Neural cell (in vitro differentiated cells): ENCODE measurements around the gene OR51A7. TPM values are rescaled to one million over a fixed set of nuclear protein-coding genes. Genes with fewer than 3 reads are reported as not detected.
"Not testable (repeated sequence)": the region's sequence is repeated elsewhere in the genome, so short reads cannot be mapped to it uniquely, and the experiment has no call there.

Experiments
- H2AFZ ChIP-seq: fragments of 200-600, 300-800 bp; sonication (generic), shearing (Covaris generic); 2 replicates; pipeline ENCODE4 v1.6.0; 2014; ENCODE audit warnings: low read depth, mild to moderate bottlenecking, antibody characterized with exemption, low read length, moderate library complexity
- H3F3A ChIP-seq: fragments of 200-600 bp; shearing (Covaris generic); 2 replicates; pipeline ENCODE4 v1.6.1; 2016; ENCODE audit warnings: mild to moderate bottlenecking, moderate library complexity, mixed read lengths, antibody characterized with exemption, low read length; ENCODE audit not compliant: insufficient read depth, poor library complexity, severe bottlenecking
- H3K27ac ChIP-seq: fragments of 200-600, 300-800 bp; sonication (generic), shearing (Covaris generic); 2 replicates; pipeline ENCODE4 v1.5.1; 2014; ENCODE audit warnings: mild to moderate bottlenecking, low read length, moderate library complexity
- H3K27me3 ChIP-seq: fragments of 300-800, 200-600 bp; sonication (generic), shearing (Covaris generic); 2 replicates; pipeline ENCODE4 v1.6.0; 2014; ENCODE audit warnings: mild to moderate bottlenecking, low read depth, low read length, moderate library complexity; ENCODE audit not compliant: insufficient read depth
- H3K36me3 ChIP-seq: fragments of 300-800, 200-600 bp; sonication (generic), shearing (Covaris generic); 2 replicates; pipeline ENCODE4 v1.5.1; 2014; ENCODE audit warnings: mild to moderate bottlenecking, antibody characterized with exemption, low read length, moderate library complexity; ENCODE audit not compliant: insufficient read depth
- H3K4me2 ChIP-seq: fragments of 300-800, 200-600 bp; sonication (generic), shearing (Covaris generic); 2 replicates; pipeline ENCODE4 v1.6.0; 2014; ENCODE audit warnings: mild to moderate bottlenecking, low read length
- H3K4me3 ChIP-seq: fragments of 300-800, 200-600 bp; sonication (generic), shearing (Covaris generic); 2 replicates; pipeline ENCODE4 v1.5.1; 2014; ENCODE audit warnings: mild to moderate bottlenecking, low read length, moderate library complexity
- H3K79me2 ChIP-seq: fragments of 200-600 bp; shearing (Covaris generic); replicated peaks from 2 replicates; pipeline ENCODE4 v1.6.0; 2014; ENCODE audit warnings: mild to moderate bottlenecking, low read length, moderate library complexity; ENCODE audit not compliant: insufficient read depth
- H3K9ac ChIP-seq: fragments of 300-800, 200-600 bp; sonication (generic), shearing (Covaris generic); 2 replicates; pipeline ENCODE4 v1.6.1; 2016; ENCODE audit warnings: mild to moderate bottlenecking, low read length, mixed read lengths
- H3K9me2 ChIP-seq: fragments of 200-600 bp; shearing (Covaris generic); 2 replicates; pipeline ENCODE4 v1.6.1; 2016; ENCODE audit warnings: mild to moderate bottlenecking, low read length, mixed read lengths; ENCODE audit not compliant: insufficient read depth
- H3K9me3 ChIP-seq: fragments of 200-600, 300-800 bp; sonication (generic), shearing (Covaris generic); 2 replicates; pipeline ENCODE4 v1.6.1; 2016; ENCODE audit warnings: mild to moderate bottlenecking, mixed run types, low read length, moderate library complexity, mixed read lengths
- H4K20me1 ChIP-seq: fragments of 200-600 bp; shearing (Covaris generic); 2 replicates; pipeline ENCODE4 v1.6.1; 2016; ENCODE audit warnings: mild to moderate bottlenecking, mixed run types; ENCODE audit not compliant: insufficient read depth
- CTCF ChIP-seq: fragments of 450-650 bp; IDR thresholded peaks from 2 replicates; pipeline ENCODE4 v1.5.1; 2014; ENCODE audit warnings: antibody characterized with exemption, mild to moderate bottlenecking, moderate library complexity; ENCODE audit not compliant: poor library complexity, severe bottlenecking
- EP300 ChIP-seq: fragments of 450-650 bp; conservative IDR thresholded peaks from 2 replicates; pipeline ENCODE4 v1.6.1; 2014; ENCODE audit warnings: antibody characterized with exemption, mild to moderate bottlenecking, moderate library complexity; ENCODE audit not compliant: poor library complexity, severe bottlenecking
- EZH2 ChIP-seq: fragments of 200-600, 300-800 bp; shearing (Covaris generic), sonication (generic); IDR thresholded peaks from 2 replicates; pipeline ENCODE4 v1.6.1; 2014; ENCODE audit warnings: antibody characterized with exemption, low read length, borderline replicate concordance, mild to moderate bottlenecking; ENCODE audit not compliant: insufficient read depth, poor library complexity, severe bottlenecking
- MXI1 ChIP-seq: fragments of 450-650 bp; conservative IDR thresholded peaks from 2 replicates; pipeline ENCODE4 v1.6.1; 2014; ENCODE audit warnings: antibody characterized with exemption, mild to moderate bottlenecking; ENCODE audit not compliant: poor library complexity, severe bottlenecking
- POLR2AphosphoS5 ChIP-seq: IDR thresholded peaks from 2 replicates; pipeline ENCODE4 v1.6.1; 2012
- RAD21 ChIP-seq: fragments of 450-650 bp; conservative IDR thresholded peaks from 2 replicates; pipeline ENCODE4 v1.6.1; 2014; ENCODE audit warnings: antibody characterized with exemption, mild to moderate bottlenecking, moderate library complexity
- REST ChIP-seq: IDR thresholded peaks from 2 replicates; pipeline ENCODE4 v1.6.1; 2012; ENCODE audit warnings: borderline replicate concordance
- SMC3 ChIP-seq: fragments of 450-650 bp; conservative IDR thresholded peaks from 2 replicates; pipeline ENCODE4 v1.6.1; 2014; ENCODE audit warnings: antibody characterized with exemption, mild to moderate bottlenecking, moderate library complexity; ENCODE audit not compliant: poor library complexity
- TAF1 ChIP-seq: IDR thresholded peaks from 2 replicates; pipeline ENCODE4 v1.6.1; 2012; ENCODE audit warnings: low read depth
- polyA plus RNA-seq: library from polyadenylated mRNA; depleted of rRNA; stranded (reverse); fragments of >200 nt; gene quantifications from 2 replicates; pipeline ENCODE4 v1.2.3, GENCODE V29; 2014

Gene OR51A7
- polyA plus RNA-seq, 1 donor from 2014 or later = not detected

- TF ChIP-seq CTCF (no peak), POLR2AphosphoS5 (no peak)
Observed at GRCh38 chr11:4932751-4933150, 29.2 kb downstream of the OR51A7 start (continued).

GRCh38 chr11:4936745-4937144 is 33.2 kb downstream of the OR51A7 start:
- H3K9ac ChIP-seq = no peak overlapping the region
- no peaks in the 10 kb centered on the region for H3K36me3 ChIP-seq
- no peak overlapping the region for H3K4me3 ChIP-seq
- H2AFZ ChIP-seq = no peak overlapping the region
- TF ChIP-seq SMC3 (no peak), POLR2AphosphoS5 (no peak), CTCF (no peak), REST (no peak), EP300 (no peak), RAD21 (no peak), EZH2 (no peak), MXI1 (no peak), TAF1 (no peak)
- H4K20me1 ChIP-seq = no peaks in the 10 kb centered on the region
- H3K27ac ChIP-seq = no peak overlapping the region
- no peaks in the 10 kb centered on the region for H3K79me2 ChIP-seq
- H3K4me2 ChIP-seq = no peak overlapping the region
- H3K9me3 ChIP-seq = no peaks in the 10 kb centered on the region
- H3K27me3 ChIP-seq = no peaks in the 10 kb centered on the region
- no peaks in the 10 kb centered on the region for H3K9me2 ChIP-seq
- no peaks in the 10 kb centered on the region for H3F3A ChIP-seq

- Histone ChIP-seq H3F3A (no peaks in the 10 kb centered on the region), H3K27ac (no peak within 1 kb of the TSS), H4K20me1 (no peaks in the 10 kb centered on the region), H3K9ac (no peak within 1 kb of the TSS), H3K36me3 (no peaks in the 10 kb centered on the region), H3K27me3 (no peaks in the 10 kb centered on the region), H2AFZ (no peak within 1 kb of the TSS), H3K9me2 (no peaks in the 10 kb centered on the region), H3K4me2 (no peak within 1 kb of the TSS), H3K79me2 (no peaks in the 10 kb centered on the region), H3K4me3 (no peak within 1 kb of the TSS), H3K9me3 (no peaks in the 10 kb centered on the region)
- no peak for TF ChIP-seq REST
- no peak for TF ChIP-seq POLR2AphosphoS5
- no peak for TF ChIP-seq SMC3
- no peak for TF ChIP-seq TAF1
- TF ChIP-seq EP300 = no peak
Observed at GRCh38 chr11:4947505-4947904, 43.9 kb downstream of the OR51A7 start, which contains the start of gene OR51A4. Gene OR51A4 (minus strand): TSS chr11:4947605. CDS start chr11:4947100, 505 bp downstream.

GRCh38 chr11:4955613-4956012 is 52.0 kb downstream of the OR51A7 start, which contains the start of gene OR51A2:
Gene OR51A2 (minus strand): TSS chr11:4955713. CDS start chr11:4955713, 0 bp downstream.
- H3K4me2 ChIP-seq, H3K27ac ChIP-seq, H3K9me2 ChIP-seq, H3K36me3 ChIP-seq, H4K20me1 ChIP-seq, H3K27me3 ChIP-seq, H2AFZ ChIP-seq, H3K9ac ChIP-seq, H3F3A ChIP-seq, H3K4me3 ChIP-seq, H3K79me2 ChIP-seq, H3K9me3 ChIP-seq: not testable (repeated sequence)
